ENCODE measurements around the gene MPIG6B.

Gene MPIG6B

GRCh38 chr6:31723245-31723979, at the start of gene MPIG6B:
Gene MPIG6B (plus strand): TSS chr6:31723373. CDS start chr6:31723384, 11 bp downstream.
- DNase-seq (ENCODE audit: insufficient read length, low spot score) (no peak), FAIRE-seq (no peak)

- no peak for DNase-seq (ENCODE audit: insufficient read length, low spot score)
- no peak for FAIRE-seq
These were observed 46.8 kb upstream of the MPIG6B start for GRCh38 chr6:31676322-31676903.

GRCh38 chr6:31676904-31677303, 46.3 kb upstream of the MPIG6B start:
- FAIRE-seq, result no peak
- DNase-seq (ENCODE audit: insufficient read length, low spot score), result no peak

- FAIRE-seq (no peak), DNase-seq (ENCODE audit: insufficient read length, low spot score) (no peak)
These were observed 45.2 kb upstream of the MPIG6B start for GRCh38 chr6:31677955-31678354.

- FAIRE-seq, result peak; percentile 90
- peak; percentile 53 for DNase-seq (ENCODE audit: insufficient read length, low spot score)
These were observed 42.7 kb upstream of the MPIG6B start, which contains the start of gene LY6G5C for GRCh38 chr6:31680226-31681134. Gene LY6G5C (minus strand): TSS chr6:31681067. CDS start chr6:31680373, 694 bp downstream.

- peak; percentile 65 for DNase-seq (ENCODE audit: insufficient read length, low spot score)
- peak; percentile 67 for FAIRE-seq
These were observed 42.0 kb upstream of the MPIG6B start for GRCh38 chr6:31681135-31681671.

GRCh38 chr6:31683591-31683990, 39.6 kb upstream of the MPIG6B start:
- FAIRE-seq, result no peak

GRCh38 chr6:31686483-31686882, 36.7 kb upstream of the MPIG6B start:
- DNase-seq (ENCODE audit: insufficient read length, low spot score), result no peak
- FAIRE-seq, result no peak

More at GRCh38 chr6:31683591-31683990, 39.6 kb upstream of the MPIG6B start:
- DNase-seq (ENCODE audit: insufficient read length, low spot score), result no peak

GRCh38 chr6:31687321-31687720, 35.9 kb upstream of the MPIG6B start:
- DNase-seq (ENCODE audit: insufficient read length, low spot score), result no peak
- FAIRE-seq, result no peak

GRCh38 chr6:31687860-31688693, 35.1 kb upstream of the MPIG6B start:
- no peak for DNase-seq (ENCODE audit: insufficient read length, low spot score)
- FAIRE-seq, result no peak

GRCh38 chr6:31689249-31690110, 33.7 kb upstream of the MPIG6B start:
- no peak for DNase-seq (ENCODE audit: insufficient read length, low spot score)

GRCh38 chr6:31690231-31691077, 32.7 kb upstream of the MPIG6B start:
- DNase-seq (ENCODE audit: insufficient read length, low spot score), result no peak
- no peak for FAIRE-seq

More at GRCh38 chr6:31689249-31690110, 33.7 kb upstream of the MPIG6B start:
- FAIRE-seq, result no peak

- DNase-seq (ENCODE audit: insufficient read length, low spot score) (no peak), FAIRE-seq (no peak)
These were observed 32.1 kb upstream of the MPIG6B start for GRCh38 chr6:31691078-31691463.

GRCh38 chr6:31691564-31692108, 31.5 kb upstream of the MPIG6B start:
- DNase-seq (ENCODE audit: insufficient read length, low spot score) (no peak), FAIRE-seq (no peak)

- DNase-seq (ENCODE audit: insufficient read length, low spot score), result no peak
These were observed 30.8 kb upstream of the MPIG6B start for GRCh38 chr6:31692353-31692752.

GRCh38 chr6:31692886-31693285, 30.3 kb upstream of the MPIG6B start:
- no peak for FAIRE-seq

More at GRCh38 chr6:31692353-31692752, 30.8 kb upstream of the MPIG6B start:
- FAIRE-seq, result no peak

GRCh38 chr6:31693535-31693934, 29.6 kb upstream of the MPIG6B start:
- FAIRE-seq (no peak), DNase-seq (ENCODE audit: insufficient read length, low spot score) (no peak)

More at GRCh38 chr6:31692886-31693285, 30.3 kb upstream of the MPIG6B start:
- DNase-seq (ENCODE audit: insufficient read length, low spot score), result no peak

- DNase-seq (ENCODE audit: insufficient read length, low spot score) (no peak), FAIRE-seq (no peak)
These were observed 25.6 kb upstream of the MPIG6B start for GRCh38 chr6:31697555-31697954.

Data from GM19239 (cell line).